GM12878 (cell line): ENCODE data around the gene COL4A2. TPM values are rescaled to one million over a fixed set of nuclear protein-coding genes. Genes with fewer than 3 reads are reported as not detected.

Experiments used
- ATAC-seq: fragments of 200-7000 bp; cut with Tn5 transposase; 3 replicates; pipeline ENCODE4 v1.9.1; 2020; ENCODE audit warnings: mild to moderate bottlenecking, moderate library complexity
- BruUV-seq: library from RNA; stranded (reverse); fragments of 400-500 nt; replicated peaks from 2 replicates; lab custom pipeline; 2021; lab: Mats Ljungman, UMichigan
- CTCF ChIA-PET: fragments of 300-600 bp; sonication (Branson Sonifier 250); formaldehyde crosslinking; extraction: SDS; loops from one replicate; lab custom pipeline; 2021; ENCODE audit warnings: inconsistent platforms; lab: Yijun Ruan, JAX
- POLR2A ChIA-PET: fragments of 350-600 bp; formaldehyde crosslinking; extraction: SDS; loops from one replicate; lab custom pipeline; 2021; ENCODE audit warnings: inconsistent platforms; lab: Charles Lee
- RAD21 ChIA-PET: fragments of 300-600 bp; sonication (Branson Sonifier 250); formaldehyde crosslinking; loops from one replicate; lab custom pipeline; 2023; ENCODE audit warnings: antibody characterized with exemption; ENCODE audit not compliant: unreplicated experiment; lab: Charles Lee
- SMC1A ChIA-PET: fragments of 300-600 bp; sonication (Branson Sonifier 250); formaldehyde crosslinking; loops from one replicate; lab custom pipeline; 2023; ENCODE audit not compliant: unreplicated experiment, uncharacterized antibody; lab: Charles Lee
- DNase-seq: peaks from one replicate; pipeline ENCODE4 v3.0.0-alpha.2; 2011; ENCODE audit warnings: low read depth, low spot score
- FAIRE-seq: peaks from 3 replicates; lab custom pipeline; 2011; peaks lifted over from hg19 to GRCh38; lab: Jason Lieb, UNC
- H2AFZ ChIP-seq: 2 replicates; pipeline ENCODE4 v1.6.0; 2011; ENCODE audit warnings: low read depth, low read length, control low read depth; ENCODE audit not compliant: control insufficient read depth
- H3K27ac ChIP-seq: 2 replicates; pipeline ENCODE4 v1.5.1; 2011; ENCODE audit warnings: control low read depth; ENCODE audit not compliant: control insufficient read depth, insufficient read depth
- H3K27me3 ChIP-seq, 2 experiments: replicated peaks in 1 of 2; 2 replicates each; pipeline versions ENCODE4 v1.6.0 to v1.6.1; 2011; ENCODE audit warnings: low read length in 1 of 2; ENCODE audit not compliant: control insufficient read depth in 2 of 2, insufficient read depth in 2 of 2
- H3K36me3 ChIP-seq, 2 experiments: 2 replicates each; pipeline ENCODE4 v1.5.1; 2011; ENCODE audit warnings: low read length in 1 of 2; ENCODE audit not compliant: control insufficient read depth in 2 of 2, insufficient read depth in 2 of 2
- H3K4me1 ChIP-seq: 2 replicates; pipeline ENCODE4 v1.6.1; 2011; ENCODE audit warnings: mild to moderate bottlenecking, low read length, moderate library complexity, mixed read lengths; ENCODE audit not compliant: control insufficient read depth, insufficient read depth
- H3K4me2 ChIP-seq: 2 replicates; pipeline ENCODE4 v1.6.0; 2011; ENCODE audit warnings: control low read depth; ENCODE audit not compliant: control insufficient read depth, insufficient read depth
- H3K4me3 ChIP-seq: fragments of 200-600 bp; sonication (generic); 2 replicates; pipeline ENCODE4 v1.5.1; 2016
- H3K79me2 ChIP-seq: 2 replicates; pipeline ENCODE4 v1.6.0; 2011; ENCODE audit warnings: low read length; ENCODE audit not compliant: control insufficient read depth, insufficient read depth
- H3K9ac ChIP-seq: 2 replicates; pipeline ENCODE4 v1.8.0; 2011; ENCODE audit warnings: low read length, control low read depth, mixed read lengths; ENCODE audit not compliant: control insufficient read depth, insufficient read depth
- H3K9me3 ChIP-seq: replicated peaks from 3 replicates; pipeline ENCODE4 v1.5.1; 2011; ENCODE audit warnings: mild to moderate bottlenecking, low read length; ENCODE audit not compliant: control insufficient read depth, insufficient read depth
- H4K20me1 ChIP-seq: 2 replicates; pipeline ENCODE4 v1.6.0; 2011; ENCODE audit not compliant: control insufficient read depth, insufficient read depth
- BCL11A ChIP-seq: IDR thresholded peaks from 2 replicates; pipeline ENCODE4 v1.6.1; 2011; ENCODE audit warnings: low read depth, low read length
- ESRRA ChIP-seq: IDR thresholded peaks from 2 replicates; pipeline ENCODE4 v1.6.1; 2012; ENCODE audit warnings: mild to moderate bottlenecking, low read length, improper control_type of control experiment
- FOXM1 ChIP-seq: IDR thresholded peaks from 2 replicates; pipeline ENCODE4 v1.6.1; 2012; ENCODE audit warnings: low read depth, mild to moderate bottlenecking, inconsistent platforms, low read length, moderate library complexity
- HSF1 ChIP-seq: fragments of 150-350 bp; IDR thresholded peaks from 2 replicates; pipeline ENCODE4 v1.6.1; 2014; ENCODE audit warnings: mild to moderate bottlenecking, low read depth, low read length
- LARP7 ChIP-seq: fragments of 450-650 bp; IDR thresholded peaks from 2 replicates; pipeline ENCODE4 v1.6.1; 2017; ENCODE audit warnings: mild to moderate bottlenecking
- NRF1 ChIP-seq: conservative IDR thresholded peaks from 2 replicates; pipeline ENCODE4 v1.6.1; 2011; ENCODE audit warnings: mild to moderate bottlenecking, low read depth, low read length, improper control_type of control experiment
- RAD51 ChIP-seq: fragments of 450-650 bp; IDR thresholded peaks from 2 replicates; pipeline ENCODE4 v1.6.1; 2016; ENCODE audit warnings: moderate library complexity, mild to moderate bottlenecking, inconsistent platforms
- RUNX3 ChIP-seq: IDR thresholded peaks from 2 replicates; pipeline ENCODE4 v1.6.1; 2012; ENCODE audit warnings: low read length, inconsistent platforms
- SMAD5 ChIP-seq: IDR thresholded peaks from 2 replicates; pipeline ENCODE4 v1.6.1; 2016; ENCODE audit warnings: antibody characterized with exemption, low read depth
- TAF1 ChIP-seq: IDR thresholded peaks from 2 replicates; pipeline ENCODE4 v1.6.1; 2011; ENCODE audit warnings: mild to moderate bottlenecking, low read depth, low read length, borderline replicate concordance
- WRNIP1 ChIP-seq: IDR thresholded peaks from 2 replicates; pipeline ENCODE4 v1.6.1; 2011; ENCODE audit warnings: low read depth, low read length, improper control_type of control experiment, borderline replicate concordance
- ZNF687 ChIP-seq: fragments of 450-650 bp; IDR thresholded peaks from 2 replicates; pipeline ENCODE4 v1.6.1; 2017; ENCODE audit warnings: mild to moderate bottlenecking, moderate library complexity
- ZSCAN29 ChIP-seq: fragments of 450-650 bp; IDR thresholded peaks from 2 replicates; pipeline ENCODE4 v1.6.1; 2017; ENCODE audit warnings: mild to moderate bottlenecking, moderate library complexity
- WGBS: methylation state at CpG from one replicate; pipeline ENCODE4 v1.1.6; 2016; ENCODE audit warnings: low lambda C conversion rate; ENCODE audit not compliant: insufficient replicate concordance, insufficient coverage; ENCODE audit errors: missing lambda C conversion rate; 5-methylcytosine and 5-hydroxymethylcytosine counted together
- in situ Hi-C: fragments of 300-500 bp; cut with MboI; formaldehyde crosslinking; loops from 9 replicates; pipeline ENCODE4 v1.14.3; 2018; ENCODE audit warnings: mixed read lengths
- intact Hi-C: fragments of 100-400 bp; cut with micrococcal nuclease; formaldehyde crosslinking; loops from one replicate; pipeline ENCODE4 v1.14.2; 2022; ENCODE audit not compliant: unreplicated experiment
- polyA plus RNA-seq, 11 experiments: library from polyadenylated mRNA; depleted of rRNA in 4 of 11; unstranded in 6 of 11; stranded (reverse) in 5 of 11; fragments of >200 nt; fragmentation: Nextera tagmentation in 4 of 11; fragmentation: Illumina TruSeq in 1 of 11; extraction: Ambion mirVana in 4 of 11; extraction: Trizol in 1 of 11; gene quantifications; 1 replicate in 1 of 11; 2 replicates in 10 of 11; pipeline versions ENCODE4 v1.2.1 to v1.2.3, GENCODE V29; 2011 to 2016; ENCODE audit warnings: inconsistent platforms in 2 of 11, missing spikeins in 2 of 11, low read depth in 1 of 11
- total RNA-seq, 4 experiments: library from RNA; depleted of rRNA in 3 of 4; stranded (reverse); fragments of >200 nt in 3 of 4; fragmentation: Illumina TruSeq in 1 of 4; extraction: Trizol in 1 of 4; gene quantifications; 2 replicates each; pipeline versions ENCODE4 v1.2.1 to v1.2.3, GENCODE V29; 2013 to 2021
- TF ChIP-seq, protein P1 (sequence below): IDR thresholded peaks from 2 replicates; pipeline ENCODE4 v1.6.1; 2012; ENCODE audit warnings: low read depth, low read length, improper control_type of control experiment
- TF ChIP-seq, protein P2 (sequence below): fragments of 450-650 bp; IDR thresholded peaks from 2 replicates; pipeline ENCODE4 v1.6.1; 2017; ENCODE audit warnings: mild to moderate bottlenecking, moderate library complexity

Gene COL4A2
- total and polyA plus RNA-seq, 10 of the 15 experiments (the other 5 are each of a cell fraction or from before 2014, with no cell fraction given) = 0.16 to 1.6 (median 0.62) TPM; not detected in 3

DNA sequence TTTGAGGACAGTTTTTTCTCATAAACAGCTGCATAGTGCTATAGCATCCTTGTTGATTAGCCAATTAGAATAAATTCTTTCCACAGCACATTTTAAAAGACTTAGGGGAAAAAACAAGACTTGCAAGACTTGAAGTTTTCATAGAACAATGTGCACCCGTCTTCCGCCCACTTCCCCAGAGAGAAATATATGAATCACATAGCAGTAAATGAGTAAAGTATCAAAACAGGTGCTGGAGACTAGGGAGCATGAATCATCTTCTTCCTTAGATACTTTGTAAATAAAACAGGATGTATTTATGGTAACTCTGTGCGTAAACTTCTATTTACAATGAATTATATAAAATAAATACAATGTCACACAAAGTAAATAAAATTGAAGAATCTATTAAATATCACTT, 75.1 kb downstream of the COL4A2 start:
- H3K9me3 ChIP-seq = peaks cover 3% of the 10 kb centered on the region; the same call in 1 of the 3 replicates
- H2AFZ ChIP-seq = no peak overlapping the region
- H3K4me2 ChIP-seq = no peak overlapping the region
- ATAC-seq = no peak
- no peak overlapping the region for H3K9ac ChIP-seq
- H3K4me3 ChIP-seq = no peak overlapping the region
- in situ Hi-C loops = no loop called here
- H4K20me1 ChIP-seq = no peaks in the 10 kb centered on the region
- no peak for FAIRE-seq
- no peaks in the 10 kb centered on the region for H3K36me3 ChIP-seq
- BruUV-seq = no TSS peak
- intact Hi-C loops = no loop called here
- RAD21 ChIA-PET = interaction anchor here (0.9 kb wide), 1 partner anchor 105 kb away, joined by 3 read pairs; no protein-coding TSS in a partner anchor
- H3K27ac ChIP-seq = no peak overlapping the region
- H3K79me2 ChIP-seq = no peaks in the 10 kb centered on the region
- no peak for DNase-seq
- H3K4me1 ChIP-seq = no peaks in the 10 kb centered on the region
- SMC1A ChIA-PET = interaction anchor here (1.1 to 1.4 kb wide), 3 partner anchors 10 to 23 kb away, joined by 3 to 4 read pairs (median 4); no protein-coding TSS in a partner anchor
- POLR2A ChIA-PET = no interaction called here
- peaks cover 0 to 5% of the 10 kb centered on the region in 2 experiments; a peak in 2 of 4 replicates for H3K27me3 ChIP-seq
- CTCF ChIA-PET = interaction anchor here (1.2 to 1.5 kb wide), 2 partner anchors 15 to 29 kb away, joined by 3 to 7 read pairs; no protein-coding TSS in a partner anchor
- 33% methylated on average over 3 of the region's 3 CpGs for WGBS
- no peak for TF ChIP-seq BCL11A
- TF ChIP-seq WRNIP1 = no peak
- no peak for TF ChIP-seq NRF1
- no peak for TF ChIP-seq ZSCAN29
- no peak for TF ChIP-seq ESRRA
- TF ChIP-seq RUNX3 = no peak
- TF ChIP-seq HSF1 = no peak
- no peak for TF ChIP-seq SMAD5
- TF ChIP-seq TAF1 = no peak
- TF ChIP-seq LARP7 = no peak
- no peak for TF ChIP-seq ZNF687
- TF ChIP-seq RAD51 = no peak
- TF ChIP-seq, protein P1, sequence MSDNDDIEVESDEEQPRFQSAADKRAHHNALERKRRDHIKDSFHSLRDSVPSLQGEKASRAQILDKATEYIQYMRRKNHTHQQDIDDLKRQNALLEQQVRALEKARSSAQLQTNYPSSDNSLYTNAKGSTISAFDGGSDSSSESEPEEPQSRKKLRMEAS = no peak
- no peak for TF ChIP-seq FOXM1
- TF ChIP-seq, protein P2, sequence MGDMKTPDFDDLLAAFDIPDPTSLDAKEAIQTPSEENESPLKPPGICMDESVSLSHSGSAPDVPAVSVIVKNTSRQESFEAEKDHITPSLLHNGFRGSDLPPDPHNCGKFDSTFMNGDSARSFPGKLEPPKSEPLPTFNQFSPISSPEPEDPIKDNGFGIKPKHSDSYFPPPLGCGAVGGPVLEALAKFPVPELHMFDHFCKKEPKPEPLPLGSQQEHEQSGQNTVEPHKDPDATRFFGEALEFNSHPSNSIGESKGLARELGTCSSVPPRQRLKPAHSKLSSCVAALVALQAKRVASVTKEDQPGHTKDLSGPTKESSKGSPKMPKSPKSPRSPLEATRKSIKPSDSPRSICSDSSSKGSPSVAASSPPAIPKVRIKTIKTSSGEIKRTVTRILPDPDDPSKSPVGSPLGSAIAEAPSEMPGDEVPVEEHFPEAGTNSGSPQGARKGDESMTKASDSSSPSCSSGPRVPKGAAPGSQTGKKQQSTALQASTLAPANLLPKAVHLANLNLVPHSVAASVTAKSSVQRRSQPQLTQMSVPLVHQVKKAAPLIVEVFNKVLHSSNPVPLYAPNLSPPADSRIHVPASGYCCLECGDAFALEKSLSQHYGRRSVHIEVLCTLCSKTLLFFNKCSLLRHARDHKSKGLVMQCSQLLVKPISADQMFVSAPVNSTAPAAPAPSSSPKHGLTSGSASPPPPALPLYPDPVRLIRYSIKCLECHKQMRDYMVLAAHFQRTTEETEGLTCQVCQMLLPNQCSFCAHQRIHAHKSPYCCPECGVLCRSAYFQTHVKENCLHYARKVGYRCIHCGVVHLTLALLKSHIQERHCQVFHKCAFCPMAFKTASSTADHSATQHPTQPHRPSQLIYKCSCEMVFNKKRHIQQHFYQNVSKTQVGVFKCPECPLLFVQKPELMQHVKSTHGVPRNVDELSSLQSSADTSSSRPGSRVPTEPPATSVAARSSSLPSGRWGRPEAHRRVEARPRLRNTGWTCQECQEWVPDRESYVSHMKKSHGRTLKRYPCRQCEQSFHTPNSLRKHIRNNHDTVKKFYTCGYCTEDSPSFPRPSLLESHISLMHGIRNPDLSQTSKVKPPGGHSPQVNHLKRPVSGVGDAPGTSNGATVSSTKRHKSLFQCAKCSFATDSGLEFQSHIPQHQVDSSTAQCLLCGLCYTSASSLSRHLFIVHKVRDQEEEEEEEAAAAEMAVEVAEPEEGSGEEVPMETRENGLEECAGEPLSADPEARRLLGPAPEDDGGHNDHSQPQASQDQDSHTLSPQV = no peak
